Measurements from ENCODE around the gene DBF4B. TPM values are rescaled to one million over a fixed set of nuclear protein-coding genes. Genes with fewer than 3 reads are reported as not detected.
A peak's percentile ranks its signal among the peaks of the same experiment; 100 is the strongest.

DBF4B gene
- total and polyA plus RNA-seq, 2 of the 13 experiments (the other 11 are each of a cell fraction or from before 2014, with no cell fraction given): 11.7 to 13.2 TPM

- TF ChIP-seq REL (CRISPR knock-in tag; conservative IDR thresholded peaks at IDR 0.05) (no peak; the same call in 1 of the 2 replicates), TBX2 (CRISPR knock-in tag; IDR thresholded peaks at IDR 0.05; ENCODE audit: borderline replicate concordance) (no peak), ZBTB34 (CRISPR knock-in tag; IDR thresholded peaks at IDR 0.05) (no peak; the same call in 1 of the 2 replicates), E2F1 (CRISPR knock-in tag; IDR thresholded peaks at IDR 0.05) (no peak), IKZF1 (IDR thresholded peaks at IDR 0.05) (no peak), HES4 (CRISPR knock-in tag; IDR thresholded peaks at IDR 0.05; ENCODE audit: borderline replicate concordance) (peak; percentile 72; the same call in 1 of the 2 replicates), NFIC (IDR thresholded peaks at IDR 0.05; ENCODE audit: low read length) (no peak), EEA1 (CRISPR knock-in tag; IDR thresholded peaks at IDR 0.05; ENCODE audit: borderline replicate concordance) (no peak), ZHX1 (CRISPR knock-in tag; IDR thresholded peaks at IDR 0.05; ENCODE audit: low read depth) (peak; percentile 80; the same call in 1 of the 2 replicates), AKAP8 (CRISPR knock-in tag; IDR thresholded peaks at IDR 0.05) (no peak), ZSCAN30 (CRISPR knock-in tag; IDR thresholded peaks at IDR 0.05) (no peak), SIN3B (IDR thresholded peaks at IDR 0.05; ENCODE audit: low read length) (no peak), MATR3 (CRISPR knock-in tag; IDR thresholded peaks at IDR 0.05) (no peak), KLF6 (CRISPR knock-in tag; IDR thresholded peaks at IDR 0.05) (0 out of 2 replicates have a peak, but pooled peaks have one; percentile 43), KIAA2018 (CRISPR knock-in tag; IDR thresholded peaks at IDR 0.05; ENCODE audit: borderline replicate concordance) (no peak)
Observed at GRCh38 chr17:44775136-44775837, 66.8 kb downstream of the DBF4B start (continued).

Data from HepG2 (cell line).